Smooth muscle cell (in vitro differentiated cells): Measurements from ENCODE around the gene ANKDD1B. TPM values are rescaled to one million over a fixed set of nuclear protein-coding genes. Genes with fewer than 3 reads are reported as not detected.

Experiments used
- DNase-seq: peaks from one replicate; lab custom pipeline; 2025; ENCODE audit not compliant: unreplicated experiment; lab: John Stamatoyannopoulos, UW
- H2AFZ ChIP-seq: fragments of 200-600 bp; sonication (generic); 2 replicates; pipeline ENCODE4 v1.6.0; 2016; ENCODE audit warnings: antibody characterized with exemption, low read depth, mild to moderate bottlenecking
- H3F3A ChIP-seq: fragments of 200-600 bp; sonication (generic); 2 replicates; pipeline ENCODE4 v1.6.0; 2017; ENCODE audit warnings: antibody characterized with exemption, low read depth
- H3K27ac ChIP-seq: fragments of 200-600 bp; sonication (generic); 2 replicates; pipeline ENCODE4 v1.5.1; 2016; ENCODE audit warnings: low read depth, mild to moderate bottlenecking
- H3K27me3 ChIP-seq: fragments of 200-600 bp; sonication (generic); 2 replicates; pipeline ENCODE4 v1.6.1; 2016; ENCODE audit warnings: low read depth, mild to moderate bottlenecking
- H3K36me3 ChIP-seq: fragments of 200-600 bp; sonication (generic); 2 replicates; pipeline ENCODE4 v1.5.1; 2016; ENCODE audit warnings: low read depth
- H3K4me1 ChIP-seq: fragments of 200-600 bp; sonication (generic); 2 replicates; pipeline ENCODE4 v1.5.1; 2016; ENCODE audit warnings: low read depth
- H3K4me2 ChIP-seq: fragments of 200-600 bp; sonication (generic); 2 replicates; pipeline ENCODE4 v1.6.0; 2016; ENCODE audit warnings: mild to moderate bottlenecking
- H3K4me3 ChIP-seq: fragments of 200-600 bp; sonication (generic); 2 replicates; pipeline ENCODE4 v1.5.1; 2016; ENCODE audit warnings: mild to moderate bottlenecking
- H3K79me2 ChIP-seq: fragments of 200-600 bp; sonication (generic); 2 replicates; pipeline ENCODE4 v1.6.0; 2016; ENCODE audit warnings: low read depth, mild to moderate bottlenecking
- H3K9ac ChIP-seq: fragments of 200-600 bp; sonication (generic); 2 replicates; pipeline ENCODE4 v1.6.0; 2016; ENCODE audit warnings: low read depth
- H3K9me3 ChIP-seq: fragments of 200-600 bp; sonication (generic); replicated peaks from 2 replicates; pipeline ENCODE4 v1.5.1; 2016; ENCODE audit warnings: low read depth
- H4K20me1 ChIP-seq: fragments of 200-600 bp; sonication (generic); 2 replicates; pipeline ENCODE4 v1.6.0; 2016; ENCODE audit warnings: low read depth
- WGBS: methylation state at CpG from one replicate; pipeline ENCODE4 v1.1.7; 2016; ENCODE audit warnings: low lambda C conversion rate; 5-methylcytosine and 5-hydroxymethylcytosine counted together
- polyA plus RNA-seq: library from polyadenylated mRNA; unstranded; fragments of >200 nt; fragmentation: Nextera tagmentation; extraction: Ambion mirVana; gene quantifications from 2 replicates; pipeline ENCODE4 v1.2.1, GENCODE V29; 2016
- total RNA-seq: library from RNA; depleted of rRNA; stranded (reverse); fragments of >200 nt; gene quantifications from 2 replicates; pipeline ENCODE4 v1.2.3, GENCODE V29; 2014
- TF ChIP-seq, protein P1 (sequence below): fragments of 200-600 bp; sonication (generic); IDR thresholded peaks from 2 replicates; pipeline ENCODE4 v1.5.1; 2017; ENCODE audit warnings: borderline replicate concordance, mild to moderate bottlenecking, antibody characterized with exemption; ENCODE audit not compliant: insufficient read depth, poor library complexity, severe bottlenecking

ANKDD1B gene
- total and polyA plus RNA-seq, 2 experiments from 2014 or later, result 0.18 TPM; not detected in 1

DNA sequence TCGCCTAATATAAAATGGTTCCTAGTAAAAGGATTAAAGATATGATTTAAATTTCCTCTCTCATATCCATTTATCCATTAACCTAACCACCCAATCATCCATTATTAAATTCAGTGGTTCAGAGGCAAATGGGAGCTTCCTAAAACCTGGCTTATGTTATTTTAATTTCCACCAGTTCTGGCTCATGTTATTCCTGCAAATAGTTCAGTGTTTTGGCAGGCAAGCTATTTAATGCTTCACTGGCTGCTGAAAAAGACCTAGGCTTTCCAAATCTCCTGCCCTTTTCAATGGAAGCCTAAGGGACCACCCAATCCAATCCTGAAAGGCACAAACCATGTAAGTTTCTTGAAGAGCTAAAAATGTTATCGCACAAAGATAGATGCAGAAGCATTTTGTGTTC, 53.7 kb downstream of the ANKDD1B start:
- Histone ChIP-seq H3K4me2 (no peak overlapping the region), H2AFZ (no peak overlapping the region), H4K20me1 (no peaks in the 10 kb centered on the region), H3K4me3 (no peak overlapping the region), H3K27me3 (no peaks in the 10 kb centered on the region), H3K9ac (no peak overlapping the region), H3K36me3 (no peaks in the 10 kb centered on the region), H3K79me2 (no peaks in the 10 kb centered on the region), H3K27ac (no peak overlapping the region), H3K9me3 (no peaks in the 10 kb centered on the region), H3K4me1 (peaks cover 13% of the 10 kb centered on the region), H3F3A (no peaks in the 10 kb centered on the region)
- no peak for DNase-seq
- 95% methylated on average over 2 of the region's 2 CpGs for WGBS
- TF ChIP-seq, protein P1, sequence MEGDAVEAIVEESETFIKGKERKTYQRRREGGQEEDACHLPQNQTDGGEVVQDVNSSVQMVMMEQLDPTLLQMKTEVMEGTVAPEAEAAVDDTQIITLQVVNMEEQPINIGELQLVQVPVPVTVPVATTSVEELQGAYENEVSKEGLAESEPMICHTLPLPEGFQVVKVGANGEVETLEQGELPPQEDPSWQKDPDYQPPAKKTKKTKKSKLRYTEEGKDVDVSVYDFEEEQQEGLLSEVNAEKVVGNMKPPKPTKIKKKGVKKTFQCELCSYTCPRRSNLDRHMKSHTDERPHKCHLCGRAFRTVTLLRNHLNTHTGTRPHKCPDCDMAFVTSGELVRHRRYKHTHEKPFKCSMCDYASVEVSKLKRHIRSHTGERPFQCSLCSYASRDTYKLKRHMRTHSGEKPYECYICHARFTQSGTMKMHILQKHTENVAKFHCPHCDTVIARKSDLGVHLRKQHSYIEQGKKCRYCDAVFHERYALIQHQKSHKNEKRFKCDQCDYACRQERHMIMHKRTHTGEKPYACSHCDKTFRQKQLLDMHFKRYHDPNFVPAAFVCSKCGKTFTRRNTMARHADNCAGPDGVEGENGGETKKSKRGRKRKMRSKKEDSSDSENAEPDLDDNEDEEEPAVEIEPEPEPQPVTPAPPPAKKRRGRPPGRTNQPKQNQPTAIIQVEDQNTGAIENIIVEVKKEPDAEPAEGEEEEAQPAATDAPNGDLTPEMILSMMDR, result no peak

DNA sequence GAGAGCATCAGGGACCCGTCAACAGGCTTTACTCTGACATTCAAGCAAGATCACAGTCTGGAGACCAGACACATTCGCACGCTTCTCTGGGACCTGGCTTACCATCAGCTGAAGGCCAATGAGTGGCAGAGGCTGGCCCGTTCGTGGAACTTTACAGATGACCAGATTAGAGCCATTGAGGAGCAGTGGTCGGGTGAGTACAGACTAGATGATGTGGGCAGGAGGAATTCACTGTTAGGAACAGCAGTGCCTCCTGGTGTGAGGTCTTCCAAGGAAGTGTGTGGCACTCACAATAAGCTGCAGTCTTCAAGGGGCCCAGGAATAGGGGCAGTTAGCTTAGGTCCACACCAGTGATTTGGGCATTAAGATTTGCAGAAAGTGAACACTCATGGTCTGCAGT, 55.5 kb downstream of the ANKDD1B start:
- no peaks in the 10 kb centered on the region for H4K20me1 ChIP-seq
- H3K9me3 ChIP-seq, result no peaks in the 10 kb centered on the region
- DNase-seq, result no peak
- no peak overlapping the region for H3K4me2 ChIP-seq
- H3K9ac ChIP-seq, result no peak overlapping the region
- peaks cover 13% of the 10 kb centered on the region for H3K4me1 ChIP-seq
- H3K4me3 ChIP-seq, result no peak overlapping the region
- H3K79me2 ChIP-seq, result no peaks in the 10 kb centered on the region
- no peaks in the 10 kb centered on the region for H3K36me3 ChIP-seq
- H2AFZ ChIP-seq, result no peak overlapping the region
- TF ChIP-seq, protein P1, result no peak
- no peaks in the 10 kb centered on the region for H3K27me3 ChIP-seq
- H3F3A ChIP-seq, result no peaks in the 10 kb centered on the region
- 59% methylated on average over 6 of the region's 6 CpGs for WGBS
- H3K27ac ChIP-seq, result no peak overlapping the region

DNA sequence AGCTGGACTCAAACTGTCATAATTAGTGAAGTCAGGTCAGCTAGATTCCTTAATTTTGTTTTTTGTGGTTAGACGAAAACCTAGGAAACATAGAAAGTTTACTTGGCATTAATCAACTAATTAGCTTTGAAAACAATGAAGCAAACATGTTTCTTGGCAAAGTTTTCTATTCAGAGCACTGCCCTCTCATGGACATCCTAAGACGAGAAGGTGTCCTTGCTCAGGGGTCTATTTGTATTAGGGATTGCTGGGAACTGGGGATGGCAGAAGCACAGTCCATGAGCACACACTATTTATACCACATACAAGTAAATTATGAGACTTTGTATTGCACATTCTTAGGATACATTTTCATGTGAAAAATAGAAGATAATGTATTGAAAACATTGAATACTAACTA, 56.3 kb downstream of the ANKDD1B start:
- Histone ChIP-seq H3F3A (no peaks in the 10 kb centered on the region), H3K9me3 (no peaks in the 10 kb centered on the region), H3K9ac (no peak overlapping the region), H3K79me2 (no peaks in the 10 kb centered on the region), H3K36me3 (no peaks in the 10 kb centered on the region), H3K4me1 (peaks cover 13% of the 10 kb centered on the region), H4K20me1 (no peaks in the 10 kb centered on the region), H3K4me3 (no peak overlapping the region), H3K4me2 (no peak overlapping the region), H3K27me3 (no peaks in the 10 kb centered on the region), H2AFZ (no peak overlapping the region), H3K27ac (no peak overlapping the region)
- no peak for DNase-seq
- TF ChIP-seq, protein P1, result no peak
- 80% methylated on average over 2 of the region's 2 CpGs for WGBS

DNA sequence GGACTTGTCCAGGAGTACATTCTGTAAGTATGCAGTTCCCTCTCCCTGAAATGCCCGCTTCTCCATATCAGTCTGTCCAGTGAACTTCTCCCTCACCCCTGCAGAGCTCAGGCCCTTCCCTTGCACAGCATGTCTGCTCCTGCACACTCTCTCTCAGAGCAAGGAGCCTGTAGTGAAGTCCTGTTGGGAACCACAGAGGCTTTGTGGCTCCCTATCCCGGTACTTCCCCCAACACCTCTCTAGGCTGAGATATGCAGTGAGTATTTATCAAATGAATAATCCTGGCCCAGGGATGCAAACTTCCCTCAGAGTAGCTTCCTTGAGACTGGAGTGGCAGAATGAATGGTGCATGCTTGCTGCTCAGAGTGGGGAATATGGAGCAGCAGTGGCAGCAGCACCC, 57.2 kb downstream of the ANKDD1B start:
- Histone ChIP-seq H3K79me2 (no peaks in the 10 kb centered on the region), H3K4me1 (peaks cover 13% of the 10 kb centered on the region), H2AFZ (no peak overlapping the region), H3K4me2 (no peak overlapping the region), H3K9me3 (no peaks in the 10 kb centered on the region), H3K9ac (no peak overlapping the region), H3K4me3 (no peak overlapping the region), H4K20me1 (no peaks in the 10 kb centered on the region), H3K36me3 (no peaks in the 10 kb centered on the region), H3K27ac (no peak overlapping the region), H3F3A (no peaks in the 10 kb centered on the region), H3K27me3 (no peaks in the 10 kb centered on the region)
- TF ChIP-seq, protein P1, result no peak
- no peak for DNase-seq
- WGBS, result 89% methylated on average over 2 of the region's 2 CpGs
